K562 (cell line): ENCODE measurements around the gene MSRB2. TPM values are rescaled to one million over a fixed set of nuclear protein-coding genes. Genes with fewer than 3 reads are reported as not detected.

Experiments used
- ATAC-seq: fragments of 200-7000 bp; cut with Tn5 transposase; 3 replicates; pipeline ENCODE4 v1.9.1; 2020; ENCODE audit warnings: moderate library complexity
- BruUV-seq: library from RNA; stranded (reverse); fragments of 400-500 nt; replicated peaks from 2 replicates; lab custom pipeline; 2021; lab: Mats Ljungman, UMichigan
- CTCF ChIA-PET: fragments of 300-600 bp; formaldehyde crosslinking; extraction: SDS; loops from one replicate; lab custom pipeline; 2021; ENCODE audit warnings: low intra/inter-chr PET ratio; lab: Yijun Ruan, JAX
- POLR2A ChIA-PET: fragments of 300-600, 350-650 bp; sonication (Branson Sonifier 250); formaldehyde crosslinking; extraction: SDS; loops from one replicate; lab custom pipeline; 2021; ENCODE audit warnings: antibody characterized with exemption, inconsistent platforms; lab: Yijun Ruan, JAX
- DNase-seq, 4 experiments: peaks; one replicate each; pipeline versions ENCODE4 v3.0.0 to v3.0.0-alpha.2; 2011 to 2018; ENCODE audit warnings: low spot score in 3 of 4, mixed read lengths in 3 of 4; ENCODE audit errors: extremely low read depth in 1 of 4
- FAIRE-seq: peaks from 2 replicates; lab custom pipeline; 2011; peaks lifted over from hg19 to GRCh38; lab: Jason Lieb, UNC
- H2AFZ ChIP-seq: 2 replicates; pipeline ENCODE4 v1.6.0; 2011; ENCODE audit warnings: low read depth, low read length, control low read depth, inconsistent platforms
- H3K27ac ChIP-seq: fragments of 200-600 bp; 3 replicates; pipeline ENCODE4 v1.8.0; 2011; ENCODE audit warnings: low read depth, mild to moderate bottlenecking, control low read depth, inconsistent platforms, low read length, moderate library complexity, mixed read lengths; ENCODE audit errors: extremely low read depth
- H3K27me3 ChIP-seq, 2 experiments: fragments of 300-600 bp in 1 of 2; 2 replicates in 1 of 2; 3 replicates in 1 of 2; pipeline versions ENCODE4 v1.6.0 to v1.8.0; 2011; ENCODE audit warnings: inconsistent platforms in 2 of 2, low read length in 2 of 2, mild to moderate bottlenecking in 1 of 2, mixed read lengths in 1 of 2, moderate library complexity in 1 of 2; ENCODE audit not compliant: control insufficient read depth in 2 of 2, insufficient read depth in 2 of 2
- H3K36me3 ChIP-seq: fragments of 300-600 bp; 3 replicates; pipeline ENCODE4 v1.8.0; 2011; ENCODE audit warnings: mild to moderate bottlenecking, low read length, inconsistent platforms; ENCODE audit not compliant: control insufficient read depth, insufficient read depth
- H3K4me1 ChIP-seq, 2 experiments: fragments of 200-600 bp in 1 of 2; replicated peaks in 1 of 2; 2 replicates in 1 of 2; 3 replicates in 1 of 2; pipeline versions ENCODE4 v1.5.1 to v1.8.0; 2011; ENCODE audit warnings: inconsistent platforms in 2 of 2, low read length in 2 of 2, mild to moderate bottlenecking in 1 of 2, mixed read lengths in 1 of 2, moderate library complexity in 1 of 2; ENCODE audit not compliant: control insufficient read depth in 2 of 2, insufficient read depth in 2 of 2
- H3K4me2 ChIP-seq: 2 replicates; pipeline ENCODE4 v1.6.1; 2011; ENCODE audit warnings: low read length, control low read depth, inconsistent platforms, mixed read lengths; ENCODE audit not compliant: insufficient read depth
- H3K4me3 ChIP-seq: fragments of 200-600 bp; sonication (generic), shearing (Covaris generic); 2 replicates; pipeline ENCODE4 v1.5.1; 2016; ENCODE audit warnings: control low read depth, inconsistent platforms
- H3K79me2 ChIP-seq: fragments of 200-600 bp; 3 replicates; pipeline ENCODE4 v1.8.0; 2011; ENCODE audit warnings: low read length, inconsistent platforms; ENCODE audit not compliant: control insufficient read depth, insufficient read depth
- H3K9ac ChIP-seq, 2 experiments: 2 replicates each; pipeline versions ENCODE4 v1.6.0 to v1.6.1; 2011; ENCODE audit warnings: low read depth in 2 of 2, low read length in 2 of 2, control low read depth in 1 of 2, inconsistent platforms in 1 of 2, mild to moderate bottlenecking in 1 of 2, mixed read lengths in 1 of 2; ENCODE audit not compliant: insufficient read depth in 1 of 2
- H3K9me1 ChIP-seq: one replicate; pipeline ENCODE4 v1.6.0; 2011; ENCODE audit warnings: inconsistent platforms, mild to moderate bottlenecking, low read length, moderate library complexity; ENCODE audit not compliant: control insufficient read depth, insufficient read depth
- H3K9me3 ChIP-seq: replicated peaks from 2 replicates; pipeline ENCODE4 v1.5.1; 2011; ENCODE audit warnings: low read depth, low read length, inconsistent platforms; ENCODE audit not compliant: control insufficient read depth, insufficient read depth
- H4K20me1 ChIP-seq: replicated peaks from 2 replicates; pipeline ENCODE4 v1.6.1; 2011; ENCODE audit warnings: low read length, inconsistent platforms, mixed read lengths; ENCODE audit not compliant: control insufficient read depth, insufficient read depth
- DPF2 ChIP-seq: fragments of 450-650 bp; IDR thresholded peaks from 2 replicates; pipeline ENCODE4 v1.6.1; 2016
- FOSL1 ChIP-seq: fragments of 200-800 bp; sonication (Bioruptor generic); conservative IDR thresholded peaks from 2 replicates; pipeline ENCODE4 v1.6.1; 2016; ENCODE audit warnings: missing genetic modification characterization, missing compliant biosample characterization
- ZC3H4 ChIP-seq: sonication (generic); formaldehyde crosslinking; IDR thresholded peaks from 2 replicates; pipeline ENCODE4 v1.9.0; 2021; ENCODE audit warnings: missing genetic modification reagents, borderline replicate concordance
- ZNF431 ChIP-seq: sonication (generic); formaldehyde crosslinking; IDR thresholded peaks from 2 replicates; pipeline ENCODE4 v1.8.0; 2022; ENCODE audit warnings: mild to moderate bottlenecking, missing genetic modification reagents
- WGBS: fragments of 100-300 bp; shearing (Covaris generic); methylation state at CpG from one replicate; pipeline ENCODE4 v1.1.6; 2016; ENCODE audit warnings: low coverage, mixed read lengths; ENCODE audit not compliant: insufficient coverage; ENCODE audit errors: missing lambda C conversion rate; 5-methylcytosine and 5-hydroxymethylcytosine counted together
- in situ Hi-C: fragments of 300-500 bp; cut with MboI; formaldehyde crosslinking; loops from 4 replicates; pipeline ENCODE4 v1.15.0; 2018; ENCODE audit warnings: inconsistent platforms, mixed read lengths
- intact Hi-C: fragments of 100-400 bp; cut with micrococcal nuclease; formaldehyde crosslinking; loops from 2 replicates; pipeline ENCODE4 v1.14.2; 2022
- polyA plus RNA-seq, 8 experiments: library from polyadenylated mRNA; depleted of rRNA in 4 of 8; stranded (reverse) in 5 of 8; unstranded in 3 of 8; fragments of >200 nt; fragmentation: Nextera tagmentation in 2 of 8; fragmentation: Illumina TruSeq in 1 of 8; extraction: Ambion mirVana in 2 of 8; extraction: Trizol in 1 of 8; gene quantifications; 2 replicates each; pipeline versions ENCODE4 v1.2.1 to v1.2.3, GENCODE V29; 2011 to 2014; ENCODE audit warnings: inconsistent platforms in 1 of 8, missing spikeins in 1 of 8
- total RNA-seq, 7 experiments: library from RNA; depleted of rRNA in 6 of 7; stranded (reverse); fragments of >200 nt in 6 of 7; fragmentation: Illumina TruSeq in 2 of 7; extraction: Trizol in 2 of 7; gene quantifications; 2 replicates each; pipeline versions ENCODE4 v1.2.1 to v1.2.3, GENCODE V29; 2011 to 2021; ENCODE audit warnings: low replicate concordance in 1 of 7
- TF ChIP-seq, protein P1 (sequence below): fragments of 200-800 bp; sonication (Bioruptor generic); IDR thresholded peaks from 2 replicates; pipeline ENCODE4 v1.6.1; 2016; ENCODE audit warnings: missing genetic modification characterization, missing compliant biosample characterization
- TF ChIP-seq, protein P2 (sequence below): fragments of 150-350 bp; conservative IDR thresholded peaks from 2 replicates; pipeline ENCODE4 v1.6.1; 2014; ENCODE audit warnings: low read length

Gene MSRB2
- total and polyA plus RNA-seq, 9 of the 15 experiments (the other 6 are each of a cell fraction or from before 2014, with no cell fraction given), result 1.5 to 22.3 (median 5.9) TPM

DNA sequence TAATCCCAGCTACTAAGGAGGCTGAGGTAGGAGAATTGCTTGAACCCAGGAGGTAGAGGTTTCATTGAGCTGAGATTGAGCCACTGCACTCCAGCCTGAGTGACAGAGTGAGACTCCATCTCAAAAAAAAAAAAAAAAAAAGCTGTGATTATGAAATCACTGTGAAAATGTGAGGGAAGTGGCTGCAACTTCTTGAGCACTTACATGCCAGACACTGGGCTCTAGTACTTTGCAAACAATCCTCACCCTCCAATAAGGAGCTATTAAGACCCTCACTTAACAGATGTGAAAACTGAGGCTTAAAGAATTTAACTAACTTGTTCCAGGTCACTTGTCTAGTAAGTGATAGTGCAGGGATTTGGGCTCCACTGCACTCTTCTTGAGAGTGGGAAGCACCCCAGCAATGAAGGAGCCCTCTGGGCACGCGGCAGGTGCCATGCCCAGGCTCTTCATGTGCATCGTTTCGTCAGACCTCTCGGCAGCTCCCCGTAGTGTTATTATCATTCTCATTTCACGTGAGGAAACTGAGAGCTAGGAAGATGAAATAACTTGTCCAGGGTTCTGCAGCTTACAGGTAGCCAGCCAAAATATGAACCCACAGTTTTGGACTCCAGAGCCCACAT, 19.0 kb downstream of the MSRB2 start:
- Histone ChIP-seq H4K20me1 (no peaks in the 10 kb centered on the region), H3K4me3 (no peak overlapping the region), H3K79me2 (no peaks in the 10 kb centered on the region), H3K27me3 (no peaks in the 10 kb centered on the region), H3K9me1 (no peaks in the 10 kb centered on the region), H2AFZ (no peak overlapping the region), H3K4me1 (no peaks in the 10 kb centered on the region), H3K9ac (no peak overlapping the region), H3K27ac (no peak overlapping the region), H3K36me3 (no peaks in the 10 kb centered on the region), H3K4me2 (no peak overlapping the region), H3K9me3 (no peaks in the 10 kb centered on the region)
- ChIA-PET CTCF (no interaction called here), POLR2A (interaction anchor here (0.7 kb wide), 1 partner anchor 8 kb away, joined by 4 read pairs; no protein-coding TSS in a partner anchor)
- no peak for FAIRE-seq
- no peak for DNase-seq
- BruUV-seq, result no TSS peak
- WGBS, result 33% methylated on average over 7 of the region's 7 CpGs
- intact Hi-C loops, result no loop called here
- no peak for ATAC-seq
- TF ChIP-seq FOSL1 (0 out of 2 replicates have a peak, but pooled peaks have one; percentile 0), DPF2 (no peak), ZC3H4 (CRISPR knock-in tag) (no peak)
- TF ChIP-seq, all 486 proteins: peak for 1
- in situ Hi-C loops, result no loop called here

DNA sequence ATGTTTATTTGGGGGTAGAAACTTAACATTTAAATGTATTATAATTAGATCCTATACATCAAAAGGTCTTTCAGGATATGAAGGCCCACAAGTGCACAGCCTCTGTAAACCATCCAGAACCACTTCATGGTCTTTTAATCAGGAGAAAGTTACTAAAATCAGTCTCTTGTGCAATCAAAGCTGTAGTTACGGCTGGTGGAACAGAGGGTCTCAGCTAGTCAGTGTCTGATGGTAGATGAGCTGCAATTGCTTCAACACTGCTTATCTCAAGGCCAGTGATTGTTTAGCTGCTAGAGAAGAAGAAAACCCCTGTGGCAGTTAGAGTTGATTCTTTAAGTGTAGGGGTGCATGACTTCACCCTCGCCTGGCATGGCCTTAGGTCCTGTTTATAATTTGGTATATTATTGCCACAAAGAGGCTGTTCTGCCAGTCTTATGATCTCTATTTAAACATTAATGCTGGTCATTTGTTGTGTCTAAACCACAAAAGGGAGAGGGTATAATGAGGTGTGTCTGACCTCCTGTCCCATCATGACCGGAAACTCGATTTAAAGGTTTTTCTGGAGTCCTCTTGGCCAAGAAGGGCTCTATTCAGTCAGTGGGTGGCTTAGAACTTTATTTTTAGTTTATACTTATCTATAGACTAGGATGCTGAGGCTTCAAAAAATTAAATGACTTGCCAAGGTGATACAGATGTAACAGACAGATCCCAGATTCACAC, 21.3 kb downstream of the MSRB2 start:
- Histone ChIP-seq H3K4me2 (no peak overlapping the region), H3K9me3 (no peaks in the 10 kb centered on the region), H3K9ac (no peak overlapping the region), H3K4me3 (no peak overlapping the region), H3K36me3 (no peaks in the 10 kb centered on the region), H2AFZ (no peak overlapping the region), H4K20me1 (no peaks in the 10 kb centered on the region), H3K27me3 (no peaks in the 10 kb centered on the region), H3K9me1 (no peaks in the 10 kb centered on the region), H3K4me1 (no peaks in the 10 kb centered on the region), H3K79me2 (no peaks in the 10 kb centered on the region), H3K27ac (no peak overlapping the region)
- 40% methylated on average over 4 of the region's 4 CpGs for WGBS
- intact Hi-C loops (no loop called here), in situ Hi-C loops (no loop called here)
- FAIRE-seq, result no peak
- no TSS peak for BruUV-seq
- DNase-seq, result no peak
- no peak for ATAC-seq
- POLR2A ChIA-PET, result no interaction called here
- CTCF ChIA-PET, result no interaction called here
- TF ChIP-seq ZNF431 (CRISPR knock-in tag), result no peak
- TF ChIP-seq, protein P1, sequence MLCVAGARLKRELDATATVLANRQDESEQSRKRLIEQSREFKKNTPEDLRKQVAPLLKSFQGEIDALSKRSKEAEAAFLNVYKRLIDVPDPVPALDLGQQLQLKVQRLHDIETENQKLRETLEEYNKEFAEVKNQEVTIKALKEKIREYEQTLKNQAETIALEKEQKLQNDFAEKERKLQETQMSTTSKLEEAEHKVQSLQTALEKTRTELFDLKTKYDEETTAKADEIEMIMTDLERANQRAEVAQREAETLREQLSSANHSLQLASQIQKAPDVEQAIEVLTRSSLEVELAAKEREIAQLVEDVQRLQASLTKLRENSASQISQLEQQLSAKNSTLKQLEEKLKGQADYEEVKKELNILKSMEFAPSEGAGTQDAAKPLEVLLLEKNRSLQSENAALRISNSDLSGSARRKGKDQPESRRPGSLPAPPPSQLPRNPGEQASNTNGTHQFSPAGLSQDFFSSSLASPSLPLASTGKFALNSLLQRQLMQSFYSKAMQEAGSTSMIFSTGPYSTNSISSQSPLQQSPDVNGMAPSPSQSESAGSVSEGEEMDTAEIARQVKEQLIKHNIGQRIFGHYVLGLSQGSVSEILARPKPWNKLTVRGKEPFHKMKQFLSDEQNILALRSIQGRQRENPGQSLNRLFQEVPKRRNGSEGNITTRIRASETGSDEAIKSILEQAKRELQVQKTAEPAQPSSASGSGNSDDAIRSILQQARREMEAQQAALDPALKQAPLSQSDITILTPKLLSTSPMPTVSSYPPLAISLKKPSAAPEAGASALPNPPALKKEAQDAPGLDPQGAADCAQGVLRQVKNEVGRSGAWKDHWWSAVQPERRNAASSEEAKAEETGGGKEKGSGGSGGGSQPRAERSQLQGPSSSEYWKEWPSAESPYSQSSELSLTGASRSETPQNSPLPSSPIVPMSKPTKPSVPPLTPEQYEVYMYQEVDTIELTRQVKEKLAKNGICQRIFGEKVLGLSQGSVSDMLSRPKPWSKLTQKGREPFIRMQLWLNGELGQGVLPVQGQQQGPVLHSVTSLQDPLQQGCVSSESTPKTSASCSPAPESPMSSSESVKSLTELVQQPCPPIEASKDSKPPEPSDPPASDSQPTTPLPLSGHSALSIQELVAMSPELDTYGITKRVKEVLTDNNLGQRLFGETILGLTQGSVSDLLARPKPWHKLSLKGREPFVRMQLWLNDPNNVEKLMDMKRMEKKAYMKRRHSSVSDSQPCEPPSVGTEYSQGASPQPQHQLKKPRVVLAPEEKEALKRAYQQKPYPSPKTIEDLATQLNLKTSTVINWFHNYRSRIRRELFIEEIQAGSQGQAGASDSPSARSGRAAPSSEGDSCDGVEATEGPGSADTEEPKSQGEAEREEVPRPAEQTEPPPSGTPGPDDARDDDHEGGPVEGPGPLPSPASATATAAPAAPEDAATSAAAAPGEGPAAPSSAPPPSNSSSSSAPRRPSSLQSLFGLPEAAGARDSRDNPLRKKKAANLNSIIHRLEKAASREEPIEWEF, result no peak
- TF ChIP-seq, protein P2, sequence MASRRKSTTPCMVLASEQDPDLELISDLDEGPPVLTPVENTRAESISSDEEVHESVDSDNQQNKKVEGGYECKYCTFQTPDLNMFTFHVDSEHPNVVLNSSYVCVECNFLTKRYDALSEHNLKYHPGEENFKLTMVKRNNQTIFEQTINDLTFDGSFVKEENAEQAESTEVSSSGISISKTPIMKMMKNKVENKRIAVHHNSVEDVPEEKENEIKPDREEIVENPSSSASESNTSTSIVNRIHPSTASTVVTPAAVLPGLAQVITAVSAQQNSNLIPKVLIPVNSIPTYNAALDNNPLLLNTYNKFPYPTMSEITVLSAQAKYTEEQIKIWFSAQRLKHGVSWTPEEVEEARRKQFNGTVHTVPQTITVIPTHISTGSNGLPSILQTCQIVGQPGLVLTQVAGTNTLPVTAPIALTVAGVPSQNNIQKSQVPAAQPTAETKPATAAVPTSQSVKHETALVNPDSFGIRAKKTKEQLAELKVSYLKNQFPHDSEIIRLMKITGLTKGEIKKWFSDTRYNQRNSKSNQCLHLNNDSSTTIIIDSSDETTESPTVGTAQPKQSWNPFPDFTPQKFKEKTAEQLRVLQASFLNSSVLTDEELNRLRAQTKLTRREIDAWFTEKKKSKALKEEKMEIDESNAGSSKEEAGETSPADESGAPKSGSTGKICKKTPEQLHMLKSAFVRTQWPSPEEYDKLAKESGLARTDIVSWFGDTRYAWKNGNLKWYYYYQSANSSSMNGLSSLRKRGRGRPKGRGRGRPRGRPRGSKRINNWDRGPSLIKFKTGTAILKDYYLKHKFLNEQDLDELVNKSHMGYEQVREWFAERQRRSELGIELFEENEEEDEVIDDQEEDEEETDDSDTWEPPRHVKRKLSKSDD, result no peak
